GM21447 (cell line): Measurements from ENCODE around the gene DVL2.

Experiments
- ATAC-seq: cut with Tn5 transposase; IDR thresholded peaks from one replicate; pipeline ENCODE4 v1.9.1; 2021; ENCODE audit not compliant: unreplicated experiment

Gene DVL2

DNA sequence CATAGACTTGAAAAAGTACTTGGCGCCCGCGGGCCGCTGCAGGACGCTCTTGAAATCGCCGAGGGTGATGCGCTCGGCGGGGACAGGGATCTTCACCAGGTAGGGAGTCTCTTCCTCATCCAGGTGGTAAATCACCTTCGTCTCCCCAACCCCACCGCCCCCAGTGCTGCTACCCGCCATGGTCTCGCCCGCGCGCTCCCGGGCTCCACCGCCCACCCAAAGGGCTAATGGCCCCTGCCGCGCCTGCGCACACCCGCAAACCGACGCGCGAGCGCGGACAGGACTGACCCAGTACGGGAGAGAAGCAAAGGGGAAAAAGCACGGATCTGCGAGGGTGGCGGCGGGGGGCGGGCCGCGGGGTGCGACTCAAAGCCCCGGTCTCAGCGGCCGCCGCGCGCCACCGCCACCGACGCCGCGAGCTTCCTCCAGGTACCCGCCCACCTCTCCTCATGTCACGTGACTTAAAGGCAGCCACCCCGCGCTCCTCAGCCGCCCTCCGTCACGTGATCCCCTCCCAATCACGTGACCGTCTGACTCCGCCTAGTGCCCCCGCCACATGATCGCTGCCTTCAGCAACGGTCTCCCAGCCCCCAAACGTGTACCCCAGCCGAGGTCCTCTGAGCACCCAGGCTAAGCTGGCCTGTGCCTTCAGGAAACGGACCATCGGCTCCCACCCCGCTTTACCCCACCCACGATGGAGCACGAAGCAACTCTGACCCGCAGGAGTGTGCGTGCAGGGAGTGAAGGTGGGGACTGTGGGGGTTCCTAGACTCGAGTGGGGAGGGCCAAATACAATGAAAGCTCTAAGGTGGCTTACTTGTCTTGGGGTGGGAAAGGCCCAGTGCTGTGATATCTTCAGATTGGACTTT, at the start of gene DVL2:
DVL2 (minus strand) TSS at position 435 of the 869 bp plus-strand sequence; CDS start at position 180, 255 bp downstream.
- peak; percentile 39 for ATAC-seq

DNA sequence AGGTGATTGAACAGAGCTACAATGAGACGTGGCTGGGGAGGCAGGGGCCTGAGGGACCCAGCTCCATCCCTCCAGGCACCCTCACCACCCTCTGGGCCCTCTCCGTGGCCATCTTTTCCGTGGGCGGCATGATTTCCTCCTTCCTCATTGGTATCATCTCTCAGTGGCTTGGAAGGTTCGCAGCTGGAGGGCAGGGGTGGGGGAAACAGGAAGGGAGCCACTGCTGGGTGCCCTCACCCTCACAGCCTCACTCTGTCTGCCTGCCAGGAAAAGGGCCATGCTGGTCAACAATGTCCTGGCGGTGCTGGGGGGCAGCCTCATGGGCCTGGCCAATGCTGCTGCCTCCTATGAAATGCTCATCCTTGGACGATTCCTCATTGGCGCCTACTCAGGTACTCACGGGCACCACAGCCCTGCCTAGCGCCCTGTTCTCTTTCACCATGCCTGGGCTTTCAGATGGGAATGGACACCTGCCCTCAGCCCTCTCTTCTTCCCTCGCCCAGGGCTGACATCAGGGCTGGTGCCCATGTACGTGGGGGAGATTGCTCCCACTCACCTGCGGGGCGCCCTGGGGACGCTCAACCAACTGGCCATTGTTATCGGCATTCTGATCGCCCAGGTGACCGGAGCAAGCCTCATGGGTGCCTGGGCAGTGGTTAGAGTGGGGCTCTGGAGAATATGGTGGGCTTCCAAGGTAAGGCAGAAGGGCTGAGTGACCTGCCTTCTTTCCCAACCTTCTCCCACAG, 49.3 kb upstream of the DVL2 start:
- no peak for ATAC-seq

DNA sequence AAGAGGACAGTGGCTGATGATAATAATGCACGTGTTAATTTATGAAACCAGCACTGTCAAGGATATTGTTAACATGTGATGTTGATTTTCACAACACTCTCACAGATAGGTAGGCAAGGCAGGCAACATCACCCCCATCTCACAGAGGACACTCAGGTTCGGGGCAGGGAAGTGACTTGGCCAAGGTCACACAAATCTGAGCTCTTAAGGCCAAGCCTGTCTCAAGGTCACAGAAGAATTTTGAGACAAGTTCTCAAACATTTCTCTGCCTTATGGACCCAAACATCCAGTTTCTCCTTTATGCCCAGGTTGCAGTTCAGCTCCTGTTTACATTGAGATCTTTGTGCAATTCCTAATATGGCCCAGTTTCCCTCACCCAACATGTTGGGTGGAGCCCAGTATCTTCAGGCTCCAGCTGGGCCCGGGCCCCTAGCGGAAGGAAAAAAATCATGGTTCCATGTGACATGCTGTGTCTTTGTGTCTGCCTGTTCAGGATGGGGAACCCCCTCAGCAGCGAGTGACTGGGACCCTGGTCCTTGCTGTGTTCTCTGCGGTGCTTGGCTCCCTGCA, 48.5 kb upstream of the DVL2 start:
- no peak for ATAC-seq

DNA sequence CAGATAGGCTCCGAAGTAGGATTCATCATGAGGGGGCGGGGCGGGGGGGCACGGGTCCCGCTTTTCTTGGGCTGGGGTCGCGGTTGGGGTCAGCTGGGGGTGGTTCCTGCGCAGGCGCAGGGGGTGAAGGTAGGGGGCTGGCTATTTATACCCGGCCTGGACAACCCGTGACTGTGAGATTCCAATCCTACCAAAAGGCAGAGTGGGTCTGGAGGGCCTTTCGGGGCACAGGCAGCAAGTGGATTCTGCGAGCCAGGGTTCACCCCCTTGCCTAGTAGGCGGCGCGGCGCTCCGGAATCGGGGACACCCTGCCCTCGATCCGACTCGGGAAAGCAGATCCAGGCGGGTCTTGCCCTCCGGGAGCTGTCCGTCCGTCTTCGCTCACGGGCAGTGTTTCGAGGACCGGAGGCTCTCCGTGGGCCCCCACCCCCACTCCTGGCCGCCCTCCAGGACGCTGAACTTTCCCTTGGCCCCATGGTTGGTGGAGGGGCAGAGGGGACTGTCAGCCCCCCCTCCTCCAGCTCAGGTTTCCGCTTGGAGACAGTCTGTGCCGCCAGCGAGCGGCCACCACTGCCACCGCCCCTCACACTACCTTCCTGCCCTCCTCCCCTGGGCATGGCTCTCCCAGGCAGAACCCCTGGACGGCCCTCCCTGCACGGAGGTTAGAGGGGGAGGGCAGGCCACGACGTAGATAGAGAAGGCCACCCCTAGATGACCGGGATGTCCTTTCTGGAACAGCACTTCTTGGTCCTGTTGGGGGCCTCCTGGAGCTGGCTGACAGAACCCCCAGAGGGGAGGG, 47.8 kb upstream of the DVL2 start:
- ATAC-seq, result no peak

DNA sequence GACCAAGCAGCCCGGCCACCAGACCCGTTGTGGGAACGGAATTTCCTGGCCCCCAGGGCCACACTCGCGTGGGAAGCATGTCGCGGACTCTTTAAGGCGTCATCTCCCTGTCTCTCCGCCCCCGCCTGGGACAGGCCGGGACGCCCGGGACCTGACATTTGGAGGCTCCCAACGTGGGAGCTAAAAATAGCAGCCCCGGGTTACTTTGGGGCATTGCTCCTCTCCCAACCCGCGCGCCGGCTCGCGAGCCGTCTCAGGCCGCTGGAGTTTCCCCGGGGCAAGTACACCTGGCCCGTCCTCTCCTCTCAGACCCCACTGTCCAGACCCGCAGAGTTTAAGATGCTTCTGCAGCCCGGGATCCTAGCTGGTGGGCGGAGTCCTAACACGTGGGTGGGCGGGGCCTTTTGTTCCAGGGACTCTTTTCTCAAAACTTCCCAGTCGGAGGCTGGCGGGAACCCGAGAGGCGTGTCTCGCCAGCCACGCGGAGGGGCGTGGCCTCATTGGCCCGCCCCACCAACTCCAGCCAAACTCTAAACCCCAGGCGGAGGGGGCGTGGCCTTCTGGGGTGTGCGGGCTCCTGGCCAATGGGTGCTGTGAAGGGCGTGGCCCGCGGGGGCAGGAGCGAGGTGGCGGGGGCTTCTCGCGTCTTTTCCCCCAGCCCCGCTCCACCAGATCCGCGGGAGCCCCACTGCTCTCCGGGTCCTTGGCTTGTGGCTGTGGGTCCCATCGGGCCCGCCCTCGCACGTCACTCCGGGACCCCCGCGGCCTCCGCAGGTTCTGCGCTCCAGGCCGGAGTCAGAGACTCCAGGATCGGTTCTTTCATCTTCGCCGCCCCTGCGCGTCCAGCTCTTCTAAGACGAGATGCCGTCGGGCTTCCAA, 47.0 kb upstream of the DVL2 start, which contains the start of gene SLC2A4:
SLC2A4 (plus strand) TSS at position 645 of the 879 bp plus-strand sequence; CDS start at position 862, 217 bp downstream.
- peak; percentile 52 for ATAC-seq

DNA sequence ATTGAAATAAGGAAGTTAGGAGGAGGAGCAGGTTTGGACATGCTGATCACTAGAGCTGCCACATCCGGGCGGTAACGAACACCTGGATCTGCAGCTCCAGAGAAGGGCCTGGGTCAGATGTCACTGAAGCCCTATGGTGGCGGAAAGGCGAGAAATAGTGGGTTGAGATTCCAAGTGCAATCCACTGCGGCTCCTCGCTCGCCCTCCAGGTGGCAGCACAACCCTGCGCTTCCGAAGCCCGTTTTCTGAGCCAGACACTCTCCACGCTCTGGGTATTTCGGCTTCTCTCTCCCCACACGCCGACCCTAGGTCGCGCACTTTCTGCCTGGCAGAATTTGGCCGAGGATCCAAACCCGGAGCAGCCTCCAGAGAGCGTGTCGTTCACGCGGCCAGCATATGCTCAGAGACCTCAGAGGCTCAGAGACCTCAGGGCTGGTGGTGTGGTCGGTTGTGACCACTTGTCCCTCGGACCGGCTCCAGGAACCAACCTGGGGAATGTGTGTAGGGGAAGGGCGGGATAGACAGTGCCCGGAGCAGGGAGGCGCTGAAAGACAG, 46.3 kb upstream of the DVL2 start:
- peak; percentile 57 for ATAC-seq

DNA sequence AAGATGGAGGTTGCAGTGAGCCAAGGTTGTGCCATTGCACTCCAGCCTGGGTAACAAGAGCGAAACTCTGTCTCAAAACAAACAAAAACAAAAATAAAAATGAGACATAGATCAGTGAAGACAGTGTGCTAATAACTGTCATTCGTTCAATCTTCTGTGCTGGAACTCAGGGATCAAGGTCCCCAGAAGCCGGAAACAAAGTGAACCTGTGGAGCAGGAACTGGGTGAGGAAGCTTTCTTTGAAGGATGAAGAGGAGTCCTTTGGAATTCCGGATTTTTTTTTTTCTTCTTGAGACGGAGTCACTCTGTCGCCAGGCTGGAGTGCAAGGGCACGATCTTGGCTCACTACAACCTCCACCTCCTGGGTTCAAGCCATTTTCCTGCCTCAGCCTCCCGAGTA, 45.1 kb upstream of the DVL2 start:
- ATAC-seq, result no peak

DNA sequence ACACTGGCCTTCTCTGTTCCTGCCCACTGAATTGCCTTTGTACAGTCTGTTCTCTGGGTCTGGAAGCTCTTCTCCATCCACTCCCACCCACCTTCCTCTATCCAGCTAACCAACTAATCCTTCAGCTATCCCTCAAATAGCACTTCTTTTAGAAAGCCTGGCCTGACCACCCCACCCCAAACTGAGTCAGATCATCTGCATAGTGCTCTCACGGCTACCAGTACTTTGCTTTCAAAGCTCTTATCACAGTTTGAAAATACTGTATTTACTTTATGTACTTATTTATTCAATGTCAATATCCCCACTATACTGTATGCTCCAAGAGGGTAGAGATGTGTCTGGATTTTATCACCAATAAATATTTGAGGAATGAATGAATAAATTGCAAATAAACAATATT, 32.5 kb upstream of the DVL2 start:
- ATAC-seq, result no peak

DNA sequence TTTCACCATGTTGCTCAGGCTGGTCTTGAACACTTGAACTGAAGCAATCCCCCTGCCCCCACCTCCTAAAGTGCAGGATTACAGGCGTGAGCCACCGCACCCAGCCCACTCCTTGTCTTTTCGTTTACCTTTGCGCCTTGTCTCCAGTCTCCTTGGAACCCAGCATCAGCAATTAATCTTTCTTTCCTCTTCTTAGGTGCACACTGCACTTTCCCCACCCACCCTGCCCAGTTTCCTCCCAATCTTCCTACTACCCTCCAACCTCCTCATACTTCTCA, 29.4 kb upstream of the DVL2 start:
- no peak for ATAC-seq

DNA sequence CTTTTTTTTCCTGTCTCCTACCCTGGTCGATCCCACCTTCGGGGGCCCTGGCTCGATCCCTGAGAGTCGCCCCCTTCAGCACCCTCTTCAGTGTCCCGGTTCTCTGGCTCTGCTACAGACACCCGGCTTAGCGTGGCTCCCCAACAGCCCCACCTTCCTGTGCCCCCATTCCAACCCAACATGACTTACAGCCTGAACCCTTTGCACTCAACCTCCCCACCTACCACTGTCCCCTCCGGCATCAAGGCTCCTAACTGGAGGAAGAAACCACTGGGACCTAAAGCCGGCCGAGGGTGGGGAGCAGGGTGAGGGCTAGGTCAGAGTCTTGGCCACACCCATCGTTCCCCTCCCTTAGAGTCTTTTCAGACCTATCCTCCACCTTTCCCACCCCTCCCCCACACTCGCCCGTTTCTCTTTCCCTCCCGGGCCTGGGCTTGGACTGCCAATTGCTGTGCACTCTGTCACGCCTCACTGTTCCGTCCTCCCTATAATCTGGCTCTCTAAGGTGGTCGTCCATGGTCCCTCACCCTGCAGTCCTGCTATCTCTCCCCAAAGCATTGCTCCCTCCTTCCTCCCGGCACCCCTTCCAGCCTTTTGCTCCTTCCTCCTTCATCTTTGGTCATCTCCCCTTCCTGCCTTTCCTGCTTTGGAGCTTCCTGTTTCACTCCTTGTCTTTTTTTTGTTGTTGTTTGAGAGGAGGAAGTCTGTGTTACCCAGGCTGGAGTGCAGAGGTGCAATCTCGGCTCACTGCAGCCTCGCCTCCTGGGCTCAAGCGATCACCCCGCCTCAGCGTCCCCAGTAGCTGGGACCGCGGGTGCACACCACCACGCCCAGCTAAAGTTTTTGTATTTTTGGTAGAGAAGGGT, 28.9 kb upstream of the DVL2 start:
- ATAC-seq, result no peak

DNA sequence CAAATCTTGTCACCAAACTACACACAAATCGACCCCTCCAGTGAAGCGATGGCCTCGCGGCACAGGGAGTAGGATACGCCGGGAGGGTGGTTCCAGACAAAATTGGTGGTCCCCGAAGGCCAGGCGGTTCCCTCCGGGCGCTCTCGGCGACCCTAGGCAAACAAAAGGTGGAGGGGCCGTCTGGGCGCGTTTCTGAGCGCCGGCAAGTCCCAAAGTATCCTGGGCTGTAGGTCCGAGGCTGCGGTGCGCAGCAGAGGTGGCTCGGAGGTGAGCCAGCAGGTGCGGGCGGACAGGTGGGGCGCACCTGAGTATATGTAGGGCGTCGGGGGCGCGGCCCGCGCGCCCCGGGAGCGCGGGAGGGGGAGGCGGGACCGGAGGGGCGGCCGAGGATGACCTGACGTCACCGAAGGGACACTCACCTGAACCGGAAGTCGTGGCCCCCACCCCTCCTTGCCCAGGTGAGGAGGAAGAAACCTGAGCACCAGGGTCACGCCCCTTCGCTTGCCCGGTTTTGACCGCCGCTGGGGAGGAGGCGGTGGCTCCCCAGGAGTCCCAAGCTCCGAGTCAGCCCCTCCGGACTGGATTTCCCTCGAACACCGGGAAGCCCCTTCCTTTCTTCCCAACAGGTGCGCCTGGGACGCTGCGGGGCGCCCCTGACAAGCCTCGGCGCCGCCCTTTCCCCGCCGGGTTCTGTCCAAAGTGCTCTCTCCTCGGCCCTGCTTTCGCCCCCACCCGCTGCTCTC, 28.0 kb upstream of the DVL2 start, which contains the start of gene CLDN7:
CLDN7 (minus strand) TSS at position 287 of the 743 bp plus-strand sequence. CDS start 435 bp downstream, outside the sequence.
- no peak for ATAC-seq

DNA sequence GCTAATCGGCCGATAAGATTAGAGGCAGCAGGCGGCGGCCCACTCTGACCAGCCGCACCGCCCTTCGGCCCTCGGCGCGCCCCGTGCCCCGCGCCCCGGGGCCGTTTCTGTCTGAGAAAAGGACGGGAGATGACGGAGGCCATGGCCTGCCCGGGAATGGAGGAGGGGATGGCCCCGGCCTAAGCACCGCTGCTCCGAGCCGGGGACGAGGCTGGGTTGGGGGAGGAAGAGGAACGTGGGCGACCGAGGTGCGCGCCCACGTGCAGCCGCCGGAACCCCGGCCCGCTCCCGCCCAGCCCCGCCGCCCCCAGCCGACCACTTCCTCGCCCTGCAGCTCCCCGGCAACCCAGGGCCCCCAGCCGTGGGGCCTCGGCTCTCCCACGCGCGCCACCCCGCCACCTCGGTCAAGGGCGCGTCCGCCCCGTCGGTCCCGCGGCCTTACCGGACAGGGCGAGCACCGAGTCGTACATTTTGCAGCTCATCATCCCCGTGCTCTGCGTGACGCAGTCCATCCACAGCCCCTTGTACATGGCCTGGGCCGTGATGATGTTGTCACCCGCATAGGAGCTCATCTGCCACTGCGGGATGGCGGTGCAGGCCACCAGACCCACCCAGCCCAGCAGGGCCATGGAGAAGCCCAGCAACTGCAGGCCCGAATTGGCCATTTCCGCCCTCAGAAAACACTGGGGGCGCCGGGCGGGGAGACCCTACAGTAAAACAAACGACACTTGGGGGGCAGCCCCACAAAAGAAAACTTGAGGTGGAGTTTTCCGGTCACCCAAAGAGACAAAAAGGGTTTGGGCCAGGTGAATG, 27.3 kb upstream of the DVL2 start:
- no peak for ATAC-seq

DNA sequence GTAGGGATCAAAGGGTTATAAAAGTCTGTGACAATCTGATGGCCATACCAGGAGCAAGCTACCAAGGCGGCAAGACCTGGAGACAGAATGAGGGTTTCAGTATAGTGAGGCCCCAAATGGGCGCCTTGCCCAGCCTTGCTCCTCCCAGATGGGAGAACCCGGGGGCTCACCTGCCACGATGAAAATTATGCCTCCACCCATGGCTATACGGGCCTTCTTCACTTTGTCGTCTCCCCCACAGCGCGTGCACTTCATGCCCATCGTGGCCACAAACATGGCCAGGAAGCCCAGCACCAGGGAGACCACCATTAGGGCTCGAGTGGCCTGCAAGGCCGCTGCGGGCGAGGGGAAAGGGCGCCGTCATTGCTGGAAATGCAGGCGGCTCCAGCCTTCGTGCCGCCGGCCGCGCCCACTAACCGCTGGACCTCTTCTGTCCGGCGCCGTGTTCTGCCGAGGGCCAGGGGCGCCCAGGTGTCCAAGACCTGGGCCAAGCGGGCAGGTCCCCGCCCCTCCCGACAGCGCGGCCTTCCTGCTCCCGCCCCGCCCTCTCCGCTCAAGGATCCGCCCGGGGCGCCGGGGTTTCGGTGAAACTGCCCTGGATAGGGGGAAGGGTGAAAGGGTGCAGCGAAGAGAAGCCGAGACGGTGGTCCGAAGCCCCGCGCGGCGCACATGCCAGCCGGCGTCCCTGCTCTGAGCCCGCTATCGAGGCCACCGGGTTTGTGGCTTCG, 26.5 kb upstream of the DVL2 start:
- ATAC-seq, result no peak

DNA sequence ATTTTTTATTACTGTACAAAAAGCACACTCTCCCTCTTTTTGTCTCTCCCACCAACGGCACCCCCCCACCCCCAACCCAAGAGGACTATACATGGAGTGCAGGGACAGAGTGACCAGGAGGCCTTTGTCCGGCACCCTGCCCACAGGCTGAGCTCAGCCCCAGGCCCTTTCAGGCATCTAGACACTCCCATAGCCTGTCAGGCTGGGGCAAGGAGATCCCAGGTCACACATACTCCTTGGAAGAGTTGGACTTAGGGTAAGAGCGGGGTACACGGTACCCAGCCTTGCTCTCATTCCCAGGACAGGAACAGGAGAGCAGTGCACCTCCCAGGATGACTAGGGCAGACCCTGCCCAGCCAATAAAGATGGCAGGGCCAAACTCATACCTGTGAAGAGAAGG, 25.8 kb upstream of the DVL2 start:
- no peak for ATAC-seq

DNA sequence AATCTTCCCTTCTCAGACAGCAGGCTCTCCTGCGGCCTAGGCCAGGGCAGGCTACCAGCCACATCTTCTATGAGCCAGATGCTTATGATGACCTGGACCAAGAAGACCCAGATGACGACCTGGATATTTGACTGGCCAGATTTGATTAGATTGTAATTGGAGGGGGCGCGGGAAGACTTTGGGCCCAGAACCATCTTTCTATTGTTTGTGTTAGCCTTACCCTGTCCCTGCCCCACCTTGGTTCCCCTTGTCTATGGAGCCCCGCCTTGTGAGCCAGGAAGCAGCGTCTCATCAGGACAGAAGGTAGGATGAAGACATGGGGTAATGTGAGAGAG, 25.2 kb upstream of the DVL2 start:
- no peak for ATAC-seq

DNA sequence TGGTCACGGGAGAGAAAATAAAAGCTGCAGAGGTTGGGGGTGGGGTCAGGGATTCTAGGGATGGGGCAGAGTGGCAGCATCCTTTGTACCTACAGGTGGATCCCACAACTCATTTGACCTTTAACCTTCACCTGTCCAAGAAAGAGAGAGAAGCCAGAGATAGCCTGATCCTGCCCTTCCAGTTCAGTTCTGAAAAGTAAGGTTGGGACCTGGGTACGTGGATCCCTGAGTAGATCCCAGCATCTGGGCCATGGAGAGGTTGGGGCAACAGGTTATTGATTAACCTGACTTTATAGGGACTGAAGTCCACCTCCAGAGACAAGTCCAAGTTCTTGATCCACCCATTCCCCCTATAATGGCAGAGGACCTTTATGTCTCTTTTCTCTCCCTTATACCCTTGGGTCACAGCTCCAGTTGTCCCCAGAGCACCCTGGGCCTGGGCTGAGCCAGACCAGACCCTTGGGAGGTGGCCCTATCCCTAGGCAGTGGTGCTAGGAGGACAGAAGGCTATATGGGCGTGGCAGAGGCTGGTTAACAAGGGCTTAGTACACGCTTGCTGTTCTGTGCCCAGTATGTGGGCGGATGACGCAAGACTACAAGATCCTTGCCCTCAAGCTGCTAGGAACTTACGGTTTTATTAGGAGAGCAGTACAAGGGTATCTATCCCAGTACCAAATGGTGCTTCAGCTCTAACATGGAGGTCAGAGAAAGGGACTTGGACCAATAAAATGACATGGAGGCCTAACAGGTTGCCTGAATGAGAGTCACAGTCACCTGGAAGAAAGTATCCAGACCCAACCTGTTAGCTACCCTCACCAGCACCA, 24.6 kb upstream of the DVL2 start:
- no peak for ATAC-seq
